ENCODE data around the gene EGFR.

EGFR gene

GRCh38 chr7:55231736-55232280 lies 213.0 kb downstream of the EGFR start:
- no peak for DNase-seq

- DNase-seq = no peak
Observed at GRCh38 chr7:55233001-55233400, 214.2 kb downstream of the EGFR start.

GRCh38 chr7:55234408-55234807 lies 215.6 kb downstream of the EGFR start:
- no peak for DNase-seq

- DNase-seq = no peak
Observed at GRCh38 chr7:55235115-55235514, 216.3 kb downstream of the EGFR start.

GRCh38 chr7:55235801-55236200 lies 217.0 kb downstream of the EGFR start:
- no peak for DNase-seq

GRCh38 chr7:55236476-55236875 lies 217.7 kb downstream of the EGFR start:
- no peak for DNase-seq

GRCh38 chr7:55237156-55237893 lies 218.5 kb downstream of the EGFR start:
- no peak for DNase-seq

GRCh38 chr7:55239406-55239805 lies 220.6 kb downstream of the EGFR start:
- no peak for DNase-seq

GRCh38 chr7:55240418-55241142 lies 221.8 kb downstream of the EGFR start:
- DNase-seq = no peak

- DNase-seq = no peak
Observed at GRCh38 chr7:55241958-55242357, 223.1 kb downstream of the EGFR start.

- DNase-seq = no peak
Observed at GRCh38 chr7:55242613-55243012, 223.8 kb downstream of the EGFR start.

GRCh38 chr7:55244006-55244745 lies 225.4 kb downstream of the EGFR start:
- no peak for DNase-seq

- DNase-seq = no peak
Observed at GRCh38 chr7:55245271-55245723, 226.5 kb downstream of the EGFR start.

- no peak for DNase-seq
Observed at GRCh38 chr7:55246171-55246570, 227.4 kb downstream of the EGFR start.

GRCh38 chr7:55247428-55247827 lies 228.6 kb downstream of the EGFR start:
- no peak for DNase-seq

GRCh38 chr7:55248526-55248925 lies 229.7 kb downstream of the EGFR start:
- no peak for DNase-seq

GRCh38 chr7:55249332-55249731 lies 230.5 kb downstream of the EGFR start:
- no peak for DNase-seq

GRCh38 chr7:55250313-55250712 lies 231.5 kb downstream of the EGFR start:
- DNase-seq = no peak

- DNase-seq = no peak
Observed at GRCh38 chr7:55251313-55251712, 232.5 kb downstream of the EGFR start.

GRCh38 chr7:55251911-55252310 lies 233.1 kb downstream of the EGFR start:
- DNase-seq = no peak

- DNase-seq = no peak
Observed at GRCh38 chr7:55252386-55252785, 233.6 kb downstream of the EGFR start.

- DNase-seq = no peak
Observed at GRCh38 chr7:55253188-55253587, 234.4 kb downstream of the EGFR start.

GRCh38 chr7:55254242-55254595 lies 235.4 kb downstream of the EGFR start:
- no peak for DNase-seq
